Adrenal gland (tissue), 5 donors: ENCODE measurements around the gene ZNF607.

Experiments used
- POLR2A ChIP-seq, 2 donors: fragments of 450-650 bp; IDR thresholded peaks; one replicate each; pipeline ENCODE4 v1.6.1; 2017; ENCODE audit warnings: antibody characterized with exemption in 2 of 2, mild to moderate bottlenecking in 2 of 2, moderate library complexity in 1 of 2
- TF ChIP-seq, protein P1 (sequence below), 6 experiments: fragments of 450-650 bp in 4 of 6; fragments of 200-600 bp in 2 of 6; sonication (generic) in 1 of 6; IDR thresholded peaks; 1 replicate in 5 of 6; 2 replicates in 1 of 6; pipeline versions ENCODE4 v1.5.1 to v1.8.0; 2016 to 2021; ENCODE audit warnings: antibody characterized with exemption in 6 of 6, mild to moderate bottlenecking in 2 of 6, moderate library complexity in 1 of 6
- donor health status: DM: no; HTN: no; CAD: no.

- no peak for TF ChIP-seq POLR2A (IDR thresholded peaks at IDR 0.05)
- TF ChIP-seq, protein P1, sequence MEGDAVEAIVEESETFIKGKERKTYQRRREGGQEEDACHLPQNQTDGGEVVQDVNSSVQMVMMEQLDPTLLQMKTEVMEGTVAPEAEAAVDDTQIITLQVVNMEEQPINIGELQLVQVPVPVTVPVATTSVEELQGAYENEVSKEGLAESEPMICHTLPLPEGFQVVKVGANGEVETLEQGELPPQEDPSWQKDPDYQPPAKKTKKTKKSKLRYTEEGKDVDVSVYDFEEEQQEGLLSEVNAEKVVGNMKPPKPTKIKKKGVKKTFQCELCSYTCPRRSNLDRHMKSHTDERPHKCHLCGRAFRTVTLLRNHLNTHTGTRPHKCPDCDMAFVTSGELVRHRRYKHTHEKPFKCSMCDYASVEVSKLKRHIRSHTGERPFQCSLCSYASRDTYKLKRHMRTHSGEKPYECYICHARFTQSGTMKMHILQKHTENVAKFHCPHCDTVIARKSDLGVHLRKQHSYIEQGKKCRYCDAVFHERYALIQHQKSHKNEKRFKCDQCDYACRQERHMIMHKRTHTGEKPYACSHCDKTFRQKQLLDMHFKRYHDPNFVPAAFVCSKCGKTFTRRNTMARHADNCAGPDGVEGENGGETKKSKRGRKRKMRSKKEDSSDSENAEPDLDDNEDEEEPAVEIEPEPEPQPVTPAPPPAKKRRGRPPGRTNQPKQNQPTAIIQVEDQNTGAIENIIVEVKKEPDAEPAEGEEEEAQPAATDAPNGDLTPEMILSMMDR (IDR thresholded peaks at IDR 0.05), result no peak
Measured at GRCh38 chr19:37698216-37698615, 21.3 kb downstream of the ZNF607 start.
